Measurements from ENCODE around the gene ACRBP.

Gene ACRBP

DNA sequence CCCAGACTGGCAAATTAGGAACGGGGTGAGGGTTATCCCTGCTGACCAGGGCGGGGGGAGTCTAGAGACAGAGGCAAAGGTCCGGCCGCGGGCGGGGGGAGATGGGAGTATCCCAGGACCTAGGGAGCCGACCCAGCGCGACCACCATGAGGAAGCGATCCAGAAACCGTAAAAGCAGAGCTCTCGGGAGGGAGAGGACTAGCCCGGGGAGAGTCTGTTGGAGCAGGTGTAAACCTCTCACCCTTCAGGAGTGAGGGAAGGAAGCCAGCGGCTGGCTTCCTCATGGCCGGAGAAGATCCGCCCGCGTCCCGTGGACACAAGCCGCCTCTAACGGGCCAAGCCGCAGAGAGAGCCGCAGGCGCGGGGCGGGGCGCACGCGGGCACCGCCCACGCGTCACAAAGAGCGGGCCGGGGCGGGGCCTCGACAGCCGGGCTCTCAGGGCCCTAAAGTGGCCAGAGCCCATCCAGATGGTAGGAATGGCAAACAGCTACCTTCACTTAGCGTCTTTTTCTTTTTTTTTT lies at the start of gene ACRBP:
Gene ACRBP, minus strand, starts transcription at position 350 of the 522 bp plus-strand sequence. Its CDS starts 66 bp downstream, at position 284.
- no peak for DNase-seq

DNA sequence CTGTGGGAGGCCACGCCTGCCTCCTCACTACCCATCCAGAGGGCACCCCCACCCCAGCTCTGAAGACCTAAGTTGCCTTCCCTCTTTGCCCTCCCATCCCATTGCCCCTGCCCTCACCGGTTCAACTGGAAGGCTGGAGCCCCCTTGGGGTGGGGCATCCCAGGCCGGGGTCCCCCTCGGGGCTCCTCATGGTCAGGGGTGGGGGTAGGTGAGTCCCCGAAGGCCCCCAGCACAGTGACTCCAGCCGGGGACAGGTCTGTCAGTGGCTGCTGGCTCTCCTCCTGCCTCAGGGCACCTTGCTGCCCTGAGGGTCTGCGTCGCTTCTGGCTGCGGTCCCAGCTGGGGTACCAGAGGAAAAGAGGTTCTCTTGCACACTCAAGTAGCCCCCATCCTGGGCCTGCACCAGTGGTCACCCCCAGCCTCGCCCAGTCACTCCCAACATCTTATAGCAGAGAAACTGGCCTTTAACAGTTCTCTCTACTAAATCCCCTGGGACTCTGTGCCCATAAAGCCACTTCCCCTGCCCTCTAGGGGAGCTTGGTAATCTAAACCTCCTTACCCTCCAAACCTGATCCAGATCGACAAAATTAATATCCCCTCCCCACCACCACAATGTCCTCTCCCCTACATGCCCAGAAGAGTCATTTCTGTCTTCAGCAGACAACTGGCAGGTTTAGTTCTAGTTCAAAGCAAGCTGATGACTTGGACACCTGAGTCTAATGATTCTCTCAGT lies 48.2 kb upstream of the ACRBP start:
- DNase-seq = no peak

DNA sequence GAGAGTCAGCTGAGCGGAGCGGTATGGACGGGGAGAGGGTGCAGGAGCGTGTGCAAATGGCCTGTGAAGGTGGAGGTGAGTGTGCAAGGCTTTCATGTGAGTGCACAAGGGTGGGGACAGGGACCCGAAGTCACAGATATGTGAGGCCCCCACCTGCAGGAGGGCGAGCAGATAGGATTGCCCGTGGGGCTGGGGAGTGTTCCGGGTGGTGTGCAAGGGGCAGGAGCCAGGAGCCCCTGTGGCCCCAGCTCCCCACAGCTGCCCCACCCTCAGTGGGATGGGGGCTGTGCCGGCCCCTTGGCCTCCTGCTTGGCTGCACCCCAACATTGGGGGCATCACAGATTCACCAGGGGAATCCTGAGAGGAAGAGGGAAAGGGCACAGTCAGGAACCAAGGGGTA lies 47.5 kb upstream of the ACRBP start:
- DNase-seq = no peak

DNA sequence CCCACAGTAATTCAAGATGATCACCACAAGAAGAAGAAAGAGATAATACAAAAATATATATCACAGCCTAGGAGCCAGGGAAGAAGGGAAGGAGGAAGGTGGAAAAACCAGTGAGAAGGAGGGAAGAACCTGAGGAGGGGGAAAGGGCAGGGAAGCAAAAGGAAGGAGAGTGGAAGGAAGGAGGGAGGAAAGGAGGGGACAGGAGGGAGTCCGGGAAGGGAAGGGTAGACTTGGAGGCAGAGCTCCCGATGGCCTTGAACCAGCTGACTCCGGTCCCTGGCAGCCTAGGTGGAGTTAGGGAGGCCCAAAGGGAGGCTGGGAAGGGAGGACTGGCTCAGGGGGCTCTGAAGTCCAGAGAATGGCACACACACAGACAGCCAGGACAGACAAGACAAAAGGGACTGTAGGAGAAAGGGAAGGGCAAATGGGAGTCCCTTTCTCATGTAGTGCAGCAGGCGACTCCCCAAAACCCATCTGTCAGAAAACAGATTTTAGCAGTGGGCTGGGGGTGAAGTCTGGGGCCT lies 46.7 kb upstream of the ACRBP start:
- DNase-seq = no peak

DNA sequence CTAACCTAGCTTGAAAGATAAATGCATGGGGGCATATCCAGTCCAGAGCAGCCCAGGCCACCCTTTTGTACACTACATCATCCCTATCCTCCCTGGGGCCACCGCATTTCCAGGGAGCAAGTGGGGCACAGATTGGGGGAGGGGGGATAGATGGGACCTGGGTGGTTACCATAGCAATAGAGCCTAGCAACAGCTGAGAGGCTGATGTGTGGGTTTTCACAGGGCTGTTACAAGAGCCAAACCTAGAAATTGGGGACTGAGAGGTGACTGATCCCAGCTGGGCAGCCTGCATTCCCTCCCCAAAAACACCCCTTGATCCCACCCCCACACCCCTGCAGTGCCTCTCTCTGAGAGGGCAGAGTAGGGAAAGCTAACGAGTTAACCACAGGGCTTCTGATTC lies 45.7 kb upstream of the ACRBP start:
- no peak for DNase-seq

DNA sequence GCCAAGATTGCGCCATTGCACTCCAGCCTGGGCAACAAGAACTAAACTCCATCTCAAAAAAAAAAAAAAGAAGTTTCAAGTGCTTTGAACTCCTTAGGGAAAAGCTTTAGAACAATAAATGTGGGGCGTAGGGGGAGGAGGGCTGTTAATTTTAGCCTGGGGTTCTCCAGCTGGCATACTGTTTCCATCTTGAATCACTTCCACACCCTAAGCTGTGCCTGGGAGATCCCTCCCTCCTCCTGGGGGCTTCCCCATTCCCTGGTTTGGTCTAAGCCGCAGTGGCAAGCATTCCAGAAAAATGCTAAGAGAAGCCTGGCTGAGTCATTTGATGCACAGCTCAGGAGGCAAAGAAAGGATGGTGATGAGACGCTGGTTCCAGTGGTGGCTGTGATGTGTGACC lies 44.2 kb upstream of the ACRBP start:
- no peak for DNase-seq

DNA sequence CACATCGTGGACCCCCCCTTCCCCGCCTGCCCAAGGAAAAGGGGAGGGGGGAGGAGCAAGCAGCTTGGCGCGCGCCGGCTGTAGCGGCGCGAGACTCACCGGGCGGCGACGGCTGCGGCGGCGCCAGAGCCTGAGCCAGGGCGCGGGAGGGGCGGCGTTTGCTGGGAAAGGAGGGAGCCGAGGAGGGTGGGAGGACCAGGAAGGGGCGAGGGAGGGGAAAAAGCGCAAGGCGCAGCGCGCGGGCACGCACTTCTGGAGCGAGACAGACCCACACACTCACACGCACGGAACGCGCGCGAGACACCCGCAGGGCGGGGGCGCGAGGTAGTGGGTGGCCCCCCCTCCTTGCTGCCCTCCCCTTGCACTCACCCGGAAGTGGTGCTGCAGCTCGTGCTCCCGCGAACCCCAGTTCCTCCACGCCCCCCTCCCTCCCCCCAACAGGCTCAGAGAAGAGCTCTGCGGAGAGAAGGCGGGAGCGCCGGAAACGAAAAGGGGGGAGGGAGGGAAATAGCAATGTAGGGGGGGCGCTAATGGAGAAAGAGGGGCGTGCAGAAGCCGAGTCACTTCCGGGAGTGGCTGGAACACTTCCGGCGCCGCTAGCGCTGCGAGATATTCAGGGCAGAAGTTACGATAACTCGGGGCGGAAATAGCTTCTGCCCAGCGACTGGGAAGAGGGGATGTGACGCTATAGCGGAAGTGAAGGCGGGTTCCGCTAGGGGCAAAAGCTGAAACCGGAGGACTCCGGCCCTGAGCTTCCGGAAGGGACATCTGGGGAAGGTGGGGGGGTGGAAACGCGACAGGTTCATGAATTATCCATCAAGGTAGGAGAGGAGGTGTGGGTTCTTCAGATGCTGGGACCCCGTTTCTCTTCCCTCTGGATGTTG lies 42.0 kb upstream of the ACRBP start, which contains the start of gene ZNF384:
Gene ZNF384, minus strand, starts transcription at position 377 of the 884 bp plus-strand sequence. CDS start 9,855 bp downstream, outside the sequence.
- peak; percentile 99 for DNase-seq

DNA sequence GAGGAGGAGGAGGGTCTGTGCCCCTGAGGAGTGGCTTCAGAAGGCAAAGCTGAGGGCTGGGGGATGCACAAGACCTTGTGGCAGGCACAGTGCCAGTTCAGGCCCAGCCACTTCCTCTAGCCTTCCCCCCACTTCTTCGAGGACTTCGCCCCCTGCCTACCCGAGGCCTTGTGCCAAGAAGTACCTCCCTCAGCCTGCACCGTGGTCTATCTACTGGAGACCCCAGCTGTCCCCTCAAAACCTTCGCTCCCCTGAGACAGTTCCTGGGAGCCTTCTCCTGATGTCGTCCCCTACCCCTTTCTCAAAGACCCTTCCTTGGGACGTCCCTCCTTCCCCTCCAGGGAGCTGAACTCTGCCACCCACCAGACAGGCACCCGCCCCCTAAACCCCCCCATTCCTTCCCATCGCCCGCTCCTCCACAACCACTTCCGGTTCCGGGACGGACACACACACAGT lies 41.3 kb upstream of the ACRBP start:
- no peak for DNase-seq

DNA sequence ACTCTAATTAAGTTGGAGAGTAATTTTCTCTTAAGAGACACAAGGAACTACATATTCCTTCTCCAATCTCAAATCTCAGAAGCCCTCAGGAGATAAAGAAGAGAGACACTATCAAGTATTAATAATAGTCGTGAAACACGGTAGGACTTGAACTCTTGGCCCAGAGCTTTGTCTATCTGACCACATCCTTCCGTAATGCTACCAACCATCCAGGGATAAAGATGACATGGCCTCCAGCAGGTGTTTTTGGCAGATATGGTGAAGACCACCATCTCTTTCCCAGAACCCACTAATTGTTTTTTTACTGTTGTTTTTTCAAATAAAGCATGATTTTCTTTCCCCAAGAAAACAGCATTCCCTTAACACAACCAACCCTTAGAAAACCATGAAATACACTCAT lies 38.6 kb upstream of the ACRBP start:
- no peak for DNase-seq

DNA sequence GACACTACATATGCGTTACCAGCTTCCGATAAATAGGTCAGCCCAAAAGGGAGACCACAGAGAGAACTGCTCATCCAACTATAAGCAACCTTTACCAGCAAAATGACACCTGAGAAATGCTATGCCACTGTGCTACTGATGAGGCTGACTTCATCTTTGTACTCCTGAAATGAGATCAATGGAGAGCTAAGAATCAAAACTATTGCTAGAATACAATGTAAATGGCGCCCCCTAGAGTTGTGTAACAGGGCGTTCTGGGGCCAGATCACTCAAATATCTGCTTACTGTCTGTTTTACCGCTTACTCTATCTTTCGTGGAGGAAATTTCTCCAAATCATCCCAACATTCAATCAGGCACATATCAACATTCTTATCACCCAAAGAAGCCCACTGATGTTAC lies 37.4 kb upstream of the ACRBP start:
- DNase-seq = peak; percentile 16

DNA sequence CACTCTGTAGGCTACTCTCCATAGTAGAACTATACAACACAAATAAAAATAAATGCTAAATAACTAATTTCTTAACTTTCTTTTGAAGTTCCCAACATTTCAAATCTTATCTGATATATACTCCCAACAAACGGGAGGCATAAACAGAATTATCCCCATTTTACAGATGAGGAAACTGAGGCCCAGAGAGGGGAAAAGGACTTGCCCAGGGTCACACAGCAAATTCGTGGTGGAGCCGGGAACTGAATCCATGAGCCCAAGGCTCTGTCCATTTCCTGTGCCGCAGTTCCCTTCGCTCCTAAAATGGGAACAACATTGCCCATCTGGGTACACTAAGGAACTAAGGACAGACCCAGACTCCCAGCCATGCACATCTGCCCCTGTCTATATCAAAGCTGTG lies 29.7 kb upstream of the ACRBP start:
- DNase-seq = no peak

DNA sequence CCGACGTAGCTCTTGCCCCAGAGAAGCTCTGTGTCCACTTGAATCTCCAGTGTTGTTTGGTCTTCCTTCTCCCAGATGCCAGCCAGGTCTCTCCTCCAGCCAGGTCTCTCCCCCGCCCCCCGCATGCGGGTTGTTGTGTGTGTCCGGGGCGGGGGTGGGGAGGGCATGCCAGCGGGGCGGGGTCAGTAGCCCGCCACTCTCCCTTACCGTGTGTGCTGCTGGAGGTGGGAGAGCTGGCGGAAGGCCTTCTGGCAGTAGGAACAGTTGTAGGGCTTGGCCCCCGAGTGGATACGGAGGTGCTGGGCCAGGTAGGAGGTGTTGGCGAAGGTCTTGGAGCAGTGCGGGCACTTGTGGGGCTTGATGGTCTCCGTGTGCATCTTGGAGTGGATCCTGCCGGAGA lies 24.9 kb upstream of the ACRBP start:
- no peak for DNase-seq

DNA sequence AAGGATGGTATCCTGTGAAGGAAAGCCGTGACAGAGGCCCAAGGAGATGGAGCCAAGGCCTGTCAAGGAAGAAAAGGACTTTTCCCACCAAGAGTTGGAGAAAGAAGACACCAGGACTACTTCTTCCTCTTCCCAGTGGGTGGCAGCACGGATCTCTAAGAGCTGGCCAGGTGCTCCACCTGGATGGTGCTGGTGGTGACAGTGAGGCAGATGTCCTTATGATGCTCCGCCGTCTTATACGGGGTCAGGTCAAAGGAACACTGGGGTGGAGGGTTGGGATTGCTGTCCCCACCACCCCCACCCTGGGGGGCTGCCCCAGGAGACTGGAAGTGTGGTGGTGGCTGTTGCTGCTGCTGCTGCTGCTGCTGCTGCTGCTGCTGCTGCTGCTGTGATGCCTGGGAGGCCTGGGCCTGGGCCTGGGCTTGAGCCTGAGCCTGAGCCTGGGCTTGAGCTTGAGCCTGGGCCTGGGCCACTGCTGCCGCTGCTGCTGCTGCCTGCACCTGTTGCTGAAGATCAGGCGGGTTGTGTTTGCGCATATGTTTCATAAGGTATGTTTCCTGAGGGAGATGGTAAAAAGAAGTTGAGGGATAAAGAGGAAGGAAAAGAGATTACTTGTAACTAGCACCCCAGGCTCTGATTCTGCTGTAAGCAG lies 20.5 kb upstream of the ACRBP start:
- DNase-seq = no peak

DNA sequence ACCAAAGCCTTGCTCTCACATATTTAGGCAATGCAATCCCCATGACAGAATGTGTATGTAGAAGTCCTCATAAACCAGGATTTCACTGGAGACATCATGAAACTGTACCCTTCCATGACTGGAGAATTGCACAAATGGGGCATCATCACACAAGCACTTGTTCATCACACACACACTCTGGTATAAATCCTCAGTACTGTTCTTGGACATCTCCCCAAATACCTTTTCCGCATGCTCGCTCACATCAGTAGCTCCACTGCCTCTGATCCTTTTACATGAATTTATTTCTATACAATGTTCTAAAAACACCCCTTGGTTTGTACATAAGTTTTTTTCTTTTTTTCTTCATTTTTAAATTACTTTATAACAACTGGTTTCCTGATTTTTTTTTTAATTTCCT lies 19.0 kb upstream of the ACRBP start:
- no peak for DNase-seq

DNA sequence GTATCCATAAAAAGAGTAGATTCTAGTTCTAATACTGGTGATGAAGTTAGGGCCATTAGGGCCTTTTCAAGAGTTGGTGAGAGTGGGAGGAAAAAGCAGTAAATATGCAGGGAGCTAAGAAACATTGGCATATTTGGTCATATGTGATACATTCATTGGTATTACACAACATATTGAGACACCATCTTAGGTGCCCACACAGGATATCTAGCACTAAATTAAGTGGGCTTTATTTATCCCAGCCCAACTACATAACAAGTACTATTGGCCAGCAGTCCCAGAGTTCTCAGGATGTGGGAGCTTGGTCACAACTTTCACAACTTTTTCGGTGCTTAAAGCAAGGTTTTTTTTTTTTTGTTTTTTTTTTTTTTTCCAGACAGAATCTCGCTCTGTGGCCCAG lies 17.7 kb upstream of the ACRBP start:
- no peak for DNase-seq

DNA sequence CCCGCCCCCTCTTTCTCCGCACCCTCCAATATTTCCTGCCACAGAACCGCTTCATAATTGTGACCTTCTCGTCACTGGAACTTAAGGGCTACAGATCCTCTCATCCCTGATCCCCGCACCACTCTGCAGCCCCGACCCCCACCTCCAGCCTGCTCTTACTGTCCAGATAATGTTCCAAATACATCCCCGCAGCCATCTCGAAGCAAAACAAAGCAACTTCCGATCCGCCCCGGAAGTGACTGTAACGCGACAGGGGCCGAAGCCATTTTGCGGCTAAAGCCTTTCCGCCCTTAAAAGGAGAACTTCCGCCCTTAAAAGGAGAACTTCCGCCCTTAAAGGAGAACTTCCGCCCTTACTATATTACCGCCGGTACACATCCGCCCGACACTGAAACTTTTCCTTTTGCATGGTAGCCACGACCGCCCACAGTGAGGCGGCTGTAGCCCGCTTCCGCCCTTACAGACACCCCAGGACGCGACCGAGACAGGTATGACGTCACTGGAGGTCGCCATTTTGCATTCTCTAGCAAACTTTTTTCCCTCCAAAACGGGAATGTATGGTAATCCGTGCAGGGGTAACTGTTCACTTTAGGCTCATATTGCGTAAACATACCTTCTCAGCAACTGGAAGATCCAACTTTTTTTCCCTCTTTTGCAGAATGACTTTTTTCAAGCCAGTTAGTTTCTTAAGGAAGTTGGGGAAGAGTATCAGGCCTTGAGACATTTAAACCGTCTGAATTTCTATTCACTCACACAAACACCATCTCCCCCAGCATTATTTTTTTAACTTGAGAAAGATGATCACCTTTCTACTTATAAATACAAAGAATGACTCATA lies 15.9 kb upstream of the ACRBP start, which contains the start of gene ING4:
Gene ING4, minus strand, starts transcription at position 214 of the 837 bp plus-strand sequence. Its CDS starts 18 bp downstream, at position 196.
- DNase-seq = peak; percentile 99

DNA sequence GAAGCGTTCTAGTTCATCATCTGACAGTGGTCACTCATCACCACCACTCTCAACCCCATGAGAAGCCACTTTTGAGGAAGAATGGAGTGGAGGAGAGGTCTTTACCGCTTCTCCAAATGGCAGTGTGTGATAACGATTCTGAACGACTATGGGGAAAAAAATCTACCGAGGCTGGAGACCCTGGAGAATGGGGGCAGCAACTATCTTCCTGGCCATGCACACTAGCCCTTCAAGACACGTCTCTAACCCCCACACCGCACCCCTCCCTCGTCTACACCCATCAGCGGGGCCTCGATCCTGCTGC lies 15.3 kb upstream of the ACRBP start:
- no peak for DNase-seq

DNA sequence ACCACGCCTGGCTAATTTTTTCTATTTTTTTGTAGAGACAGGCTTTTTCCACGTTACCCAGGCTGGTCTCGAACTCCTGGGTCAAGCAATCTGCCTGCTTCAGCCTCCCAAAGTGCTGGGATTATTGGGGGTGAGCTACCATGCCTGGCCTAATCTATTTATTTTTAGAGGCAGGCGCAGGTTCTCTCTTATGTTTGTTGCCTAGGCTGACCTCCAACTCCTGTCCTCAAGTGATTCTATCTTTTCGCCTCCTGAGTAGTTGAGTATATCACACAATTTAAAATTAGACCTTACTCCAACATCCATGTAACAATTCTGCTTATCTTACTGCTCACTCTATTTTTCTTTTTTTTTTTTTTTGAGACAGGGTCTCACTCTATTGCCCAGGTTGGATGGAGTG lies 6.8 kb upstream of the ACRBP start:
- no peak for DNase-seq

DNA sequence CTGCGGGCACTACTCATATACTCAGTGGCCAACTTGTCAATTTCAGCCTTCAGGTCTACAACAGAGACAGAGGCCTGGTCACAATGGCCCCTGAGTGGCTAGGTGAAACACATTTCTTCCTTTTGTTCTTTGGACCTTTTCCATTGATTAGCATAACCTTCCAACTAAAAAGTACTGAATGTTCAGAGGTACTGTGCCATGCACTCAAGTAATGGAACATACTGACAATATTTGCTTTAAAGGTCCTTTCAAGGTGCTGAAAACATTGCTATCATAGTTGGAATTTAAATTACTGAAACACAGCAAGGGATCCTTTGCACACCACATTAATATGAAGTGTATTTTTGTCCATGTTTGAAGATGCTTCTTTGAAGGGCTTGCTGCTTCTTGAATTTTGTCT lies 6.1 kb upstream of the ACRBP start:
- DNase-seq = no peak

DNA sequence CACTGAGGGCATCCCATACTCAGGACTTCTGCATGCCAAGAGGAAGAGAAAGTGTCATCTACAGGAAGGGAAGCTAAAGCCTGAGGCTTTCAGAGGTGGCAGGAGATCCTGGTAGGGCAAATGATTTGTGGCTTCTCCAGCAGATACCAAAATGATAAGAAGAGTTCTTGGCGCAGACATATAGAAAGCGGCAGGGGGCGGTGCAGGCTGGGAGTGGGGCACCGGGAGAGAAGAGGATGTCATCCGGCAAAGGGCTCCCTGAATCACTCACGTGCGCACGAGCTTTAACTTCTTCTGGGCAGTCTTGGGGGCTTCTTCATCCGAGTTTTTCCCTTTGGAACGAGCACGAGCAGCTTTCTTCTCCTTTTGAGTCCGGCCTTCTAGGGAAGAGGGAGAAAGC lies 5.2 kb upstream of the ACRBP start:
- no peak for DNase-seq

DNA sequence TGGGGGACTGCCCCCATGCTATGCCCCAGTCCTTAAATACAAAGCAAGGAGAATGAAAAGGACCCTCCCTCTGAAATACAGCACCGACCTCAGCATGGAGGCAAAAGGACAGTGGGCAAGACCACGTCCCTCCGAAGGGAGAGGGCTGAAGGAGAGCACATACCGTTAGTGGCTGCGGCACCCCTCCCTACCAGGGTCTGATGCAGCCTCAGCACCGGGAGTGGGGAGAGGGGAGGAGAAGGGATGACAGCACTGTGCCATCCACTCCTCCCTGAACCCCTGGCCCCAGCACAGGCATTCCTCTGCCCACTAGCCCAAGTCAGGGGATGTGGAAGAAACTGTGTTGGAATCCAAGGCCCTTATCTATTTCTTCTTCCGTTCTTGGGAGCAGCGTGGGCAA lies 3.6 kb upstream of the ACRBP start:
- DNase-seq = no peak

All from NCI-H1092 treated with DMSO at 0.1 percent for 48 hours (cell line).